ENCODE data around the gene ADPRS.

Gene ADPRS

DNA sequence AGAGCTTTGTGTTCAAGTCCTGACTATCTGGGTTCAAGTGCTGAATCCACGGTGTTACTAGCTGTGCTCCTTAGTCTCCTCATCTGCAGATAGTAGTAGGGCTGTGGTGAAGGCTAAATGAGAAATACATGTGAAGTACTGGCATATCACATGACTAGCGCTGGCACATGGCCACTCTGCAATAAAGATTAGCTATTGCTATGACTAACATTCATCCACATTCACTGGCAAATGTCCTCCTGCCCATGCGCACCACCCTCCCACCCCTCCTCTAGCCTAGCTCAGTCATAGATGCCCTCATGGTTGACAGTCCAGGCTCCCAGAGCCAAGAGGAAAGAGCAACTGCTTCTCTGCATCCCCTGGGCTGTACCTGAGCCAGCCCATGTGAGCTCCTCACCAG, 44.8 kb downstream of the ADPRS start:
- peak; percentile 96 for DNase-seq (ENCODE audit: low spot score)

- DNase-seq (ENCODE audit: low spot score) = peak; percentile 10
These were observed 45.3 kb downstream of the ADPRS start for GRCh38 chr1:36134031-36134430.

- DNase-seq (ENCODE audit: low spot score) = peak; percentile 73
These were observed 46.0 kb downstream of the ADPRS start for GRCh38 chr1:36134505-36135329.

DNA sequence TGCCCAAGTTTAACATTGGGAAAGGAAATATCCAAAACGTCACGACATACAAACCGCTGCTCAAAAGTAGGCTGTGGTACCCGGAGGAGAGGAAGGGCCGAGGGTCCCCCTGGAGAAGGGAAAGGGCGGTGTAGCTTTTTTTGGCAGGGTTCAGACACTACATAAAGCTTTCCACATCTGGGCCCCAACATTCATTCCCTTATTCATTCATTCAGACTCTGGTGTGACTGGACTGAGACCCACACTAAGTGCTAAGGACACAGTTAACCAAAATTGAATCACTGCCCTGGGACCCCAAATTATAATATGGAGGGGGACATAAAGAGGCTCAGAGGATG, 46.6 kb downstream of the ADPRS start:
- peak; percentile 2 for DNase-seq (ENCODE audit: low spot score)

DNA sequence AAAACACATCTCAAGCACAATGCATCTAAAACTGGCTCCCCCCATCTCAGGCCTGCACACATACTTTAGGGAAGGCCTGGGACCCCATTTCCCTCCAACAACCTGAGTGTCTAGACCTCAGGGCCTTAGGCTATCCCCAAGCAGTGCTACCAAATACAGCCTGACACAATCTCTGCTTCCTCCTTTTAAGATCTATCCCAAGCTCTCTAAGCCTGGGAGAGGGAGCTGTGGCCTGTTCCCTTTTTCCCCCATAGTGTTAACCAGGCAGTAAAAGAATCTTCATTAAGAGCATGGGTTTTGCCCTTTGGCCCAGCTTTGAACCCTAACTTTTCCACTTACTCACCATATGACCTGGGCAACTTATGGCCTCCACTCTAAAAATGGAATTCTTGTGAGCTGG, 47.1 kb downstream of the ADPRS start:
- no peak for DNase-seq (ENCODE audit: low spot score)

- peak; percentile 90 for DNase-seq (ENCODE audit: low spot score)
These were observed 47.8 kb downstream of the ADPRS start for GRCh38 chr1:36136535-36136934.

GRCh38 chr1:36137226-36137625, 48.5 kb downstream of the ADPRS start:
- DNase-seq (ENCODE audit: low spot score) = peak; percentile 2

DNA sequence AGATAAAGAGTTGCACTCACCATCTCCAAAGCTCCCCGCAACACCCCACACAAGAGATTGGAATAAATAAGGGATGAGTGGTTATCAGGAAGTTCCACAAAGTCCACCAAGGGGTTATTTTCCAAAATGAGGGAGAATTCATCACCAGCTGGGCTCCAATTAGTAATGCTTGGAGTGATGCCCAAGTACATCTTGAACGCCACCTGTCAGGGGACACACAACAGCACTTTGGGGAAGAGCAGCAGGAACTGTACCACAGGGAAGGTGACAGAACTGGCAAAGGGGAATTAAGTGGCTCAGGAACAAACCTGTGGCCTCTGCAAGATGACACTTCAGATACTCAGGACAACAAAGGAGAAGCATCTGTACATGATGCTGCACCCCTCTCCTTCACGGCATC, 49.1 kb downstream of the ADPRS start:
- no peak for DNase-seq (ENCODE audit: low spot score)

DNA sequence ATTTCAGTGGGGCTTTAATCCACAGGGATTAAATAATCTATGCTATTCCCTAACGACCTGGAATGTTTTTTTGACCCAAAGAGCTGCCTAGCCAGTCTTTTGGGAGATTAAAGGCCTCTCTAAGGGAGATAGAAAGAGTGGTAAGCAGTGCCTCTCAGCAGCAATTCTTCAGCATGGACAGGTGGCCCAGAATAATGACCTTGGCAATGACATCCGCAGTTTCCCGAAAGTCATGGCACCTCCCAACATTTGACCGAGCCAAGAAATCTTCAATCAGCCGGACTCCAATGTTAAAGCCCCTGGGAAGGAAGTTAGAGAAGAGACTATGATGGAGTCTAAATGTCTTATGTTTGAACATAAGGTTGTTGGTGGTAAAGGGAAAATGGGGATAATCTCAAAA, 50.8 kb downstream of the ADPRS start:
- DNase-seq (ENCODE audit: low spot score) = no peak

DNA sequence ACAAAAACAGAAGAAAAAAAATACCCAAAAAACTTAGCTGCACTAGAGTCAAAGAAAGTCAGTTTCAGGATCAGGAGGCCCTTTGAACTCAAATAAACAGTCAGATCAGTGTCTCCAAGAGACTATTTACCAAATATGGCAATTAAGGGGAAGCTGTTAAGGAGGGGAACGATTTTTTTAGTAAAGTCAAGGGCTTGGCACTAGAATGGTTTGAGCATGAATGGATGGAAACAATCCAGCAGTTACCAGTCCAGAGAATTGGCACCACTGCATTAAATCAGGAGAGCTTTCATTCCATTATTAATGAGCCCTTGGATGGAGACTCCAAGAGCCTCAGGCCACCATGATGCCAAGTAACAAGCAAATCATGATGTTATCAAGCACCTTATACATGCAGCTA, 53.4 kb downstream of the ADPRS start:
- DNase-seq (ENCODE audit: low spot score) = no peak

DNA sequence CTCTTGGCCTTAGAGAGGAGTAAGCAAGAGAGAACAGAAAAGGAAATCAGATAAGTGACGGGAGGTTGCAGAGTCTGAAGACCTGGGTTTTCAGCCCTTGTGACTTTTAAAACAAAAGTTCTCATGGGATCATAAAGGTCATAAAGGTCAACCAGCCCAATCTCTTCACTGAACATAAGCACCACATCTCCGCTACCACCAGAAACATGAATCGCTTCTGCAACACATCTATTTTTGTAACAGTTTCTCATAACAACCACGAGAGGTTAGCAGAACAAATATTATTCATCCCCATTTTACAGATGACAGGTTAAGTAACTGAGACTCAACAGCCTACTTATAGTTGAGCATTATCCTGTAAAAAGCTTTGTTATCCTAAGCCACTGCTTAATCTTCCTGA, 54.7 kb downstream of the ADPRS start:
- no peak for DNase-seq (ENCODE audit: low spot score)
